ENCODE results near the gene DNER. TPM values are rescaled to one million over a fixed set of nuclear protein-coding genes. Genes with fewer than 3 reads are reported as not detected.

The DNER gene
- total and polyA plus RNA-seq, 2 donors (not counting 3 experiments of a cell fraction or from before 2014, with no cell fraction given): 0.01 TPM; not detected in 1

- Histone ChIP-seq H3K79me2 (ENCODE audit: control insufficient read depth, insufficient read depth, low read length) (no peaks in the 10 kb centered on the region), H3K9me1 (replicated peaks; ENCODE audit: control insufficient read depth, extremely low read depth, insufficient read depth, low read length) (no peaks in the 10 kb centered on the region), H3K4me3 (replicated peaks in 1 of 3; ENCODE audit: insufficient read depth in 1 of 3, low read depth in 1 of 3, low read length in 3 of 3) (no peak overlapping the region), H3K36me3 (ENCODE audit: control insufficient read depth in 2 of 2, extremely low read depth in 1 of 2, insufficient read depth in 2 of 2, low read length in 2 of 2) (no peaks in the 10 kb centered on the region), H2AFZ (ENCODE audit: low read depth, low read length) (no peak overlapping the region), H4K20me1 (replicated peaks; ENCODE audit: control insufficient read depth, extremely low read depth, insufficient read depth, low read length) (no peaks in the 10 kb centered on the region), H3K27me3 (ENCODE audit: control insufficient read depth in 2 of 2, insufficient read depth in 2 of 2, low read length in 2 of 2) (peaks cover 0 to 3% of the 10 kb centered on the region in 2 experiments), H3K9me3 (replicated peaks; ENCODE audit: control insufficient read depth, insufficient read depth, low read length) (no peaks in the 10 kb centered on the region), H3K27ac (ENCODE audit: insufficient read depth, low read depth, low read length) (no peak overlapping the region), H3K9ac (replicated peaks; ENCODE audit: extremely low read depth, insufficient read depth, low read length) (no peak overlapping the region), H3K4me2 (ENCODE audit: insufficient read depth, low read length) (no peak overlapping the region), H3K4me1 (ENCODE audit: control insufficient read depth, extremely low read depth, insufficient read depth, low read length) (no peaks in the 10 kb centered on the region)
- CTCF ChIA-PET: no interaction called here
- dilution Hi-C loops (cut with MboI; ENCODE audit: extremely low pct_ligation_motif_present, low sequenced_read_pairs): no loop called here
- POLR2A ChIA-PET: no interaction called here
- TF ChIP-seq JUN (IDR thresholded peaks at IDR 0.05; ENCODE audit: borderline replicate concordance, insufficient read depth, insufficient read length, low read depth) (no peak), CTCF (IDR thresholded peaks at IDR 0.05; ENCODE audit: extremely low read depth in 1 of 2, insufficient read depth in 1 of 2, low read depth in 1 of 2, low read length in 2 of 2) (no peak), FOS (IDR thresholded peaks at IDR 0.05; ENCODE audit: borderline replicate concordance, insufficient read depth, low read length) (no peak), GATA2 (IDR thresholded peaks at IDR 0.05; ENCODE audit: insufficient read depth, insufficient read length, low read depth, low read length) (no peak), MYC (IDR thresholded peaks at IDR 0.05; ENCODE audit: low read depth, low read length) (no peak), POLR2A (IDR thresholded peaks at IDR 0.05; ENCODE audit: low read depth, low read length) (no peak), POLR2AphosphoS5 (IDR thresholded peaks at IDR 0.05; ENCODE audit: insufficient read depth, low read depth, low read length) (no peak), MAX (IDR thresholded peaks at IDR 0.05; ENCODE audit: insufficient read depth, insufficient read length) (no peak), EZH2 (IDR thresholded peaks at IDR 0.05; ENCODE audit: borderline replicate concordance, low read depth, low read length, severe bottlenecking) (no peak)
- DNase-seq (ENCODE audit: low read depth, low spot score) (no peak), FAIRE-seq (no peak)
- no TSS peak for BruUV-seq (replicated peaks)
- intact Hi-C loops (cut with micrococcal nuclease): no loop called here
These were observed 23.8 kb upstream of the DNER start for GRCh38 chr2:229738024-229738625.
